GM19240 (cell line): Measurements from ENCODE around the gene ST14.

Experiments used
- DNase-seq: peaks from one replicate; pipeline ENCODE4 v3.0.0; 2011; ENCODE audit warnings: low spot score; ENCODE audit not compliant: insufficient read length

ST14 gene

DNA sequence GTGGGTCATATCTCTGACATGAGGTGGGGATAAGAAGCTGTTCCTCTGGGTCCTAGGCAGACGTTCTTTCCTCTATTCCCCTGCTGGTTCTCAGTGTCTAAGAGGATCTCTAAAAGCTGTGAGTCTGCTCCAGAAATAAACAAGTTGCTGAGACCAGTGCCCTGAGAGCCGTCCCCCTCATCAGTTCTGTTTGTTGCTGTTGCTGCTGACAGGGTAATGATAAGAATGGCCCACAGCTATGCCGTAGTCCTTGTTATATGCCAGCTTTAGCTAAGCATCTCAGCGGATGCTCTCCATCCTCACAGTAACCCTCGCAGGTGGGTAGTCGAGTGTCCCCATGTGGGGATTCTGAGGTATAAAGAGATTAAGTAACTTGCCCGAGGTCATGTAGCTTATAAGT is 23.5 kb upstream of the ST14 start:
- no peak for DNase-seq

DNA sequence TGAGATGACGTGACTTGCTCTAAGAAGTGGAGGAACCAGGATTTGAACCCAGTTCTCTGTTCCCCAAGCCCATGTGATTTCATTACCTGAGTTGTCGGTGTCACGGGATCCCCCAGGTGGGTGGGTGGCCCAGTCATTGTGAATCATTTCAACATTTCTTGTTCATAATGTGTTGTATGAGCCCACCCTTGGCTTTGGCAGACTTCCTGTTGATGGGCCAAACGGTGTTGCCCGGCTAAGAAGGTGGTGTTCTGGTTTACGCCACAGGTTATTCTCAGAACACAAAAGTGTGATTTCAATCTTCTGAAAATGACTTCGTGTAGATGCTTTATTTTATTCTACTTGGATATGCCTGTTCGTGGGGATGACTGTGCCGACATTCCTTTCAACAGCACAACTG is 21.6 kb upstream of the ST14 start:
- no peak for DNase-seq

DNA sequence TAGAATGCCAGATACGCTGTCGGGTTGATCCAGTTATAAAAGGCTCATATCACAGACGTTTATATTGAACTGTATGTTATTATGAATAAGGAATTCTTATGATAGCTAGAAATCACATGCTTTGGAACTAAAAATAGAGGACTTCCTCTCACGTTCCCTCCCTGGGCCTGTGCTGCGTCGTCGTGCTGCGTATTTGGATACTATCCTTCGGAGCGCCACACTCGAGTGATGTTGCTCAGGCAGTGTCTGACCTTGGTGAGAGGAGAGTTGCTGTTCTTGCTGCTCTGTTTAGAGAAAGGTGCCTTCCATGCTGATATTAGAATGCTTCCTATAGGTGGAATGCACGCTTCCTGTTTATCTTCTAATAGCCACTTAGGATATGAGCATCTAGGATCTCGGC is 20.2 kb upstream of the ST14 start:
- DNase-seq, result no peak

DNA sequence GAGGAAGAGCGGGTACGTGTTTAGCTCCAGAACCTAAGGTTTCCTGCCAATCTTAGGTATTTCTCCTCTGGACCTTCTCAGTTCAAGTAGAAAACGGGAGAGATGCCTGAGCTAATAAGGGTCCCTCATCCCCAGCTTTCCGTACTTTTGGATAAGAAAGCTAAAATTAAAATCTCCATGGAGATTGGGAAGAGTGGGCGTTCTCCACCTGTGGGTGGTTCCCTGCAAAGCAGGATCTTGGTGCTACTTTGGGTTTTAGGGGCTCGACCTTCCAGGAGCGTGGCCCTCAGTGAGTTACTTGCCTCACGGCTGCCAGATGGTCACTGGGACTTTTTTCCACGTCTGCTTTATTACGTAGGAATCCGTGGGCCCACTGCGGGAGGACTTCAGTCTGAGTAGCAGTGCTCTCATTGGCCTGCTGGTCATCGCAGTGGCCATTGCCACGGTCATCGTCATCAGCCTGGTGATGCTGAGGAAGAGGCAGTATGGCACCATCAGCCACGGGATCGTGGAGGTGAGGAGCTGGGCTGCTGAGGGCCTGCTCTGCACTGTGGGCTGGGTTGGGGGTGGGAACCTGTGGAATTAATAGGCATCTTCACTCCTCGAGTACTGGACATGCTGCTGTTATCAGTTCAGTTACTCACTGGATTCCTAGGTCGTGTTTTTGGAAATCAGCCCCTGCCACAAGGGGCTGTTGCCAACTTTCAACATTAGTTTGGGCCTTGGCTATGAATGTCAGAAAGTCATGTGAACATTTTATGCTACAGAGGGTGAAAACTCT is 17.8 kb upstream of the ST14 start:
- no peak for DNase-seq

GRCh38 chr11:130144141-130144540 is 15.4 kb upstream of the ST14 start:
- DNase-seq, result no peak

GRCh38 chr11:130144861-130145281 is 14.7 kb upstream of the ST14 start:
- DNase-seq, result no peak

DNA sequence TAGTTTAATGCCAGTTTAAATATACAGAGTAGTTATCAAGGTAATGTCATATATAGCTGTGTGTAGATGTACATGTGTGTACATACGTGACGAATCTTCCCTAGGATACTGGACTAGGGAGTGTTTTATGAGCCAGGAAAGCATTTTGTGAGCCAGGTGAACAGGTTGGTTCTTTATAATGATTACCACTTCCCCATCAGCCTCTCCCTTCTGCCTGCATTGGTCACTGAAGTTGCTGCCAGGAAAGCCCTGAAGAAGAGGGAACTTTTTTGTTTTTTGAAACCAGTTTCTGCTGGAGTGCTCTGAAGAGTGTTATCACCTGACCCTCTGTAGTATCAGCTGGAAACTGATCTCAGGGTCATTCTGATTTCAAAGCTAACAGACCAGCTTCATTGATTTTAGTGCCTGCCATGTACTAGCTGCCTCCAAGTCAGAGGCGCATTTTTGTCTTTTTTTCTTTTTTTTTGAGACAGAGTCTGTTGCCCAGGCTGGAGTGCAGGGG is 14.2 kb upstream of the ST14 start:
- DNase-seq, result no peak

- DNase-seq, result no peak
These were observed 13.4 kb upstream of the ST14 start for GRCh38 chr11:130145975-130146776.

DNA sequence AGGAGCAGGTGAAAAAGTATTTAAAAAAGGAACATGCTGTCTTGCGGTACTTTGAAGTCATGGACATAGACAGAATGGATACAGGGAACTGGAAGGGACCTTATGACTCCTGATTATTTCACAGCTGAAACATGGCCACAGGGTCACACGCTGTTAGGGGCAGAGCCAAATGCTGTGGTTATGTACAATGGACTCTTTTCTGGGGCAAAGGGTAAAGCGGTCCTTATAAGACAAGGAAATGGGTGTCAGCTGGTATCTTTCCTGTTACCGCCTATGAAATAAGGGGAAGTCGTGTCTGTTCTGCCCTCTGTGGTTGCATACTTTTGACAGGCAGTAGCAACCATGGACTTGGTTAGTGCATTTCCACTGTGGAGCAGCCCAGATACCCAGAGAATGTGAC is 12.8 kb upstream of the ST14 start:
- DNase-seq, result no peak

GRCh38 chr11:130148796-130149326 is 10.7 kb upstream of the ST14 start:
- DNase-seq, result no peak

DNA sequence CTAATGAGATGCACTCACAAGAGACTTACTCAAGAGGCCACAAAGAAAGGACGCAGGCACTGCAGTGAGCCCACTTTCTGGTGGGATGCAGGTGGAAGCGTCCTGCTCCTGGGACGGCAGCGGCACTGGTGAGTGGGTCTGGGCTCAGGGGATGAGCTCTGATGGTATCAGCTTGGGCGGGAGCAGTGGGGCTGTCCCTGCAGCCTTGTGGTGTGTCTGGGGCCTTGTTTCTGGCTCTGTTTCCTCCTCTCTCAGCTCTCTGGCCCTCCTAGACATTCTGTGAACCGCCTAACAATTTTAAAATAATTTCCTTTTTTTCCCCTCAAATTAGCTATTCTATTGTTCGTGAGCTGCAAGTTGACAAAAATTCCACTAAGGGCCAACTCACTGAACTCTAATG is 8.8 kb upstream of the ST14 start:
- DNase-seq, result no peak

- DNase-seq, result no peak
These were observed 8.4 kb upstream of the ST14 start for GRCh38 chr11:130151196-130151595.

DNA sequence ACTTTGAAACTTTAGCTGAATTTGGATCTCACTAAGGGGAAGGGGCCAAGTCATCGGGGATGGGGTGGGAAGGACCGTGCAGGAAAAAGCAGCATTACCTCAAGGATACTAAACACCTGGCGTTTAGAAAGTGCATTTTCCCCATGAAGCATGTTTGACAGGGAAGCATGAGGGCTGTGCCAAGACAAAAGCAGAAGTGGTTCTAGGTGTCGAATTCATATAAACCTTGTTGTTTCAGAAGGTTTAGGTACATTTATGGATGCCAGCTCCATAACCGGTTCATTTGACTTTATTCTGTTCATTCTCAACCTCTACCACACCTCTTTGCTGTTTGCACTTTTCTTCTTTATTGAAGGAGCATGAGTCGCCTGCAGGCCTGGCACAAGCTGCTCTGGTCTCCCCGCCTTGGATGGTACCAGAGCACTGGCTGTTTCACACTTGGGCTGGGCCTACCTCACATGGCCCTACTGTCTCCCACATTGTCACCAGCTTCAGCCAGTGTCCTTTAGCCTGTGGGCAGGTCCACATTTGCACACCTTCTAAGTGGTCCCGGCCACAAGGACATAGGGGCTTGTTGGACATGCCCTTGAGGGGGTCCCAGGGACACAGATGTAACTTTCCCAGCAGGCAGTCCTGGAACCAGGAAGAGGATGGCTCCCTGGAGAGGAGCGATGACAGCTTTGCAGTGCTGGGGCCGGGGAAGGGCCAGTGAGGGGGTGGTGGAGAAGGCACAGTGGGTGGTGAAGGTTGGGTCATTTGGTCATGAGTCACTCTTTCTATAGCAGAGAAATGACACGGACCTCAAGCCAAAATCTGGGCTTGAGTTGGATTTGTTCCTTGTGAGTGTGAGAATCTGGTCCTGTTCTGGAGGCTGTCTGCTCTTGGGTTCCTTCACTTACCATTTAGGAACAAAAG is 3.2 kb upstream of the ST14 start:
- no peak for DNase-seq

DNA sequence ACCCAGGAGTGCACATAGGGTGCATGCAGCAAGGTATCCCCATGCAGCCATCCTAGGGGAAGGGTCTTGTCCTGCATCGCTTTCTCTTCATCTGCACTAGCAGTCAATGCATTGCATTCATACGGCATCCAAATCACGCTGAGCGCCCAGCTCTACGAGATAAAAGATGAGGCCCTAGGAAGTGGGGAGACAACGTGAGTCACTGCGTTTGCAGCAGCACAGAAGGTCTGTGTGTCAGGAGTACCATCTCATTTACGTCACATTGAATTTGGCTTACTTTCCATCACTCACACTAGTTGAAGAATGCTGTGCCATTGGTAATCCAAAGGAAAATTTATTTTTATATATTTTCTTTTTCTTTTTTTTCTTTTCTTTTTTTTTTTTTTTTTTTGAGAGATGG is 2.5 kb upstream of the ST14 start:
- no peak for DNase-seq

GRCh38 chr11:130157840-130158239 is 1.7 kb upstream of the ST14 start:
- DNase-seq, result no peak

DNA sequence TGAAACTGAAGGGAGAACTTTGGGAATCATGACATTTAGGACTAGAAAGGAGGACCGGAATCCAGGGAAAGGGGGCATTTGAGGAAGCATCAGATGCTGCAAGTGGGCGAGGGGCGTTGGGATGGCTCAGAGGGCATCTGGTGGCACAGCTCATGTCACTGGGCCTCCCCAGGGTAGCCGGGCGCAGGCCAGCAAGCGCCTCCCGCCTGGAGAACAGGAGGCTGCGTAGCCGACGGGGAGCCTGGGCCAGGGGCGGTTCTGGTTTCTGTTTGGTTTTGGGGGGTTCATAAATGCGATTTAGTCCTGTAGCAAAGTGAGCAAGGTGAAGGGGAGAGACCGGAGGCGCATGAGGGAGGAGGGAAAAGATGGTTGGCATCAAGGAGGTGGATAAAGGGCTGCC is 443 bp upstream of the ST14 start:
- no peak for DNase-seq

- no peak for DNase-seq
These were observed 1.0 kb downstream of the ST14 start for GRCh38 chr11:130160498-130161155.

DNA sequence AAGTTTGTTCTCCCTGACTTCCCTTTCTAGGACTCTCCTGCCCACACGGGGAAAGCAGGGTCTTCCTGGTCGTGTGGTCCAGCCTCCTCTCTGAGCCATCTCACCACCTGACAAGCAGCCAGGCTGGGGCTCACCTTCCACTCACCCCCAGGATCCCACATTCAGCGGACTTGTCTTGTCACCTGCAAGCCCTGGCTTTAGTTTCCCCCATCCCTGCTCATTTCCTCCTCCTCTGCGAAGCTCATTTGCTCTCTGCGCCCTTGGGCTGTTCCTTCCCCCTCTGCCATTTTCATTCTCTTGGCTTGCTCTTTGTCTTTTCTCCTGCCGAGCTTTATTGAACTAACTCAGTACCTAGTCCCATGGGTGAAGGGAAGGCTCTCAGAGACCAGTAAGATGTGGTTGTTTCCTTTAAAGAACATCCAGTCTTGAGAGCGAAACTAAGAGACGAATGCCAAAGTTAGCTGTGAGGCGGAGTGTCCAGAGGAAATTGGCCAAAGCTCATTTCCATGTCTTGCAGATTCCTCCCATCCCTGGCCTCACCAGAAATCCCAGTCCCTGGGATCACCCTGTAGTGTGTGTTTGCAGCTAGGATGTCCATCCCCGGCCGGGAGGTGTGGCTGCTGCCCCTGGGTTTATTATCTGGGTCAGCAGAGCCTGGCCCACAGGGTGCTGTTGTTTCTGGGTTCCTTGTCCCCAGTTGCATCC is 2.0 kb downstream of the ST14 start:
- DNase-seq, result no peak

DNA sequence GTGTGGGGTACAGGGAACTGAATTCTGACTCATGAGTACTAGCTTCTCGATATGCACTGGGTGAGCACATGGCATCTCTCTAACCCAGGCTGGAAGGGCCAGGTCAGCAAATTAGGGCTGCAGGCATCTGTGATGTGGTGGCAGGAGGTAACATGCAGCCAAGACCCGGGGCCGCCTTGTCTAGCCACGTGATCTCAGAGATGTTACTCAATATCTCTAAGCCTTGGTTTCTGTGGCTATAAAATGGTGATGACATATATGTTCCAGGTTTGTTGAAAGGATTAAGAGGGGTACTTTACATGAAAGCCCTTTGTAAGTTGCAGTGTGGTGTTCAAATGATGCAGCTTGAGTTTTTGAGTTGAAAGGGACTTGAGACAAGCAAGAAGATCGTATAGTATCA is 3.2 kb downstream of the ST14 start:
- DNase-seq, result no peak
